BLaER1 treated with 17β-estradiol and CSF1 and Interleukin-3, amounts not matched to agents 10 nM and 100 nM (cell line): ENCODE data around the gene NME9.

Experiments
- H3K27ac ChIP-seq, 11 experiments: shearing (Covaris generic); formaldehyde crosslinking; 2 replicates each; pipeline ENCODE4 v1.8.1; 2022
- H3K27me3 ChIP-seq, 11 experiments: shearing (Covaris generic); formaldehyde crosslinking; 2 replicates each; pipeline ENCODE4 v1.8.1; 2022
- H3K36me3 ChIP-seq, 11 experiments: shearing (Covaris generic); formaldehyde crosslinking; 2 replicates each; pipeline ENCODE4 v1.8.1; 2022
- H3K4me1 ChIP-seq, 10 experiments: shearing (Covaris generic); formaldehyde crosslinking; 2 replicates each; pipeline ENCODE4 v1.8.1; 2022
- H3K4me2 ChIP-seq, 11 experiments: shearing (Covaris generic); formaldehyde crosslinking; 2 replicates each; pipeline ENCODE4 v1.8.1; 2022
- H3K4me3 ChIP-seq, 10 experiments: shearing (Covaris generic); formaldehyde crosslinking; 2 replicates each; pipeline ENCODE4 v1.8.1; 2022
- H3K9ac ChIP-seq, 11 experiments: shearing (Covaris generic); formaldehyde crosslinking; 2 replicates each; pipeline ENCODE4 v1.8.1; 2022
- H3K9me3 ChIP-seq, 11 experiments: shearing (Covaris generic); formaldehyde crosslinking; replicated peaks in 1 of 11; 2 replicates each; pipeline ENCODE4 v1.8.1; 2022
- H4K20me1 ChIP-seq, 11 experiments: shearing (Covaris generic); formaldehyde crosslinking; 2 replicates each; pipeline ENCODE4 v1.8.1; 2022
- Cebpa-rat ChIP-seq, 11 experiments: shearing (Covaris generic); IDR thresholded peaks; 2 replicates each; pipeline ENCODE4 v1.8.1; 2022

Gene NME9

GRCh38 chr3:138359919-138360868, 30.5 kb upstream of the NME9 start:
- peak overlapping the region in 1 of 11 experiments; percentile 66; a peak in 1 of 22 replicates for H3K4me2 ChIP-seq
- H3K9me3 ChIP-seq = no peaks in the 10 kb centered on the region
- H4K20me1 ChIP-seq = peaks cover 0 to 12% (median 0%) of the 10 kb centered on the region in 11 experiments; a peak in 3 of 22 replicates
- no peak overlapping the region for H3K9ac ChIP-seq
- no peak overlapping the region for H3K27ac ChIP-seq
- H3K36me3 ChIP-seq = peaks cover 0 to 15% (median 0%) of the 10 kb centered on the region in 11 experiments; a peak in 3 of 22 replicates
- TF ChIP-seq Cebpa-rat (IDR thresholded peaks at IDR 0.05) = no peak
- no peak overlapping the region for H3K4me3 ChIP-seq
- no peaks in the 10 kb centered on the region for H3K27me3 ChIP-seq
- peaks cover 12 to 39% (median 16%) of the 10 kb centered on the region in 10 experiments for H3K4me1 ChIP-seq

- Histone ChIP-seq H3K36me3 (peaks cover 0 to 15% (median 0%) of the 10 kb centered on the region in 11 experiments; a peak in 3 of 22 replicates), H3K27me3 (no peaks in the 10 kb centered on the region), H3K9ac (no peak overlapping the region), H3K4me3 (no peak overlapping the region), H3K4me1 (peaks cover 12 to 39% (median 16%) of the 10 kb centered on the region in 10 experiments), H4K20me1 (peaks cover 0 to 17% (median 0%) of the 10 kb centered on the region in 11 experiments; a peak in 3 of 22 replicates), H3K9me3 (no peaks in the 10 kb centered on the region), H3K27ac (no peak overlapping the region), H3K4me2 (peak overlapping the region in 2 of 11 experiments; percentile 1 to 20; a peak in 1 of 22 replicates)
- TF ChIP-seq Cebpa-rat (IDR thresholded peaks at IDR 0.05) = no peak
These were observed 29.7 kb upstream of the NME9 start for GRCh38 chr3:138359148-138359918.

GRCh38 chr3:138356730-138357405, 27.2 kb upstream of the NME9 start:
- no peak overlapping the region for H3K27ac ChIP-seq
- H3K27me3 ChIP-seq = no peaks in the 10 kb centered on the region
- no peaks in the 10 kb centered on the region for H3K9me3 ChIP-seq
- TF ChIP-seq Cebpa-rat (IDR thresholded peaks at IDR 0.05) = no peak
- H3K4me2 ChIP-seq = no peak overlapping the region
- no peak overlapping the region for H3K4me3 ChIP-seq
- H3K36me3 ChIP-seq = peaks cover 0 to 10% (median 0%) of the 10 kb centered on the region in 11 experiments; a peak in 3 of 22 replicates
- peaks cover 0 to 37% (median 0%) of the 10 kb centered on the region in 11 experiments; a peak in 6 of 22 replicates for H4K20me1 ChIP-seq
- peaks cover 7 to 33% (median 9%) of the 10 kb centered on the region in 10 experiments for H3K4me1 ChIP-seq
- H3K9ac ChIP-seq = no peak overlapping the region

GRCh38 chr3:138355071-138355470, 25.4 kb upstream of the NME9 start:
- TF ChIP-seq Cebpa-rat (IDR thresholded peaks at IDR 0.05) = no peak
- Histone ChIP-seq H3K4me1 (peaks cover 0 to 33% (median 6%) of the 10 kb centered on the region in 10 experiments; a peak in 14 of 20 replicates), H3K27me3 (peaks cover 0 to 16% (median 8%) of the 10 kb centered on the region in 11 experiments; a peak in 14 of 22 replicates), H3K36me3 (peaks cover 0 to 10% (median 0%) of the 10 kb centered on the region in 11 experiments; a peak in 3 of 22 replicates), H3K4me2 (no peak overlapping the region), H4K20me1 (peaks cover 0 to 41% (median 0%) of the 10 kb centered on the region in 11 experiments; a peak in 4 of 22 replicates), H3K4me3 (no peak overlapping the region), H3K9me3 (no peaks in the 10 kb centered on the region), H3K9ac (no peak overlapping the region), H3K27ac (no peak overlapping the region)

- peaks cover 0 to 23% (median 15%) of the 10 kb centered on the region in 11 experiments; a peak in 19 of 22 replicates for H3K27me3 ChIP-seq
These were observed 24.7 kb upstream of the NME9 start for GRCh38 chr3:138354376-138354775.

GRCh38 chr3:138351916-138352550, 22.4 kb upstream of the NME9 start:
- H3K36me3 ChIP-seq = peaks cover 0 to 10% (median 0%) of the 10 kb centered on the region in 11 experiments; a peak in 2 of 22 replicates
- peaks cover 0 to 10% (median 7%) of the 10 kb centered on the region in 11 experiments; a peak in 12 of 22 replicates for H3K9me3 ChIP-seq
- H3K27me3 ChIP-seq = peaks cover 17 to 47% (median 38%) of the 10 kb centered on the region in 11 experiments
- peaks cover 0 to 34% (median 0%) of the 10 kb centered on the region in 11 experiments; a peak in 4 of 22 replicates for H4K20me1 ChIP-seq
- no peak overlapping the region for H3K4me3 ChIP-seq
- no peak for TF ChIP-seq Cebpa-rat (IDR thresholded peaks at IDR 0.05)
- no peak overlapping the region for H3K27ac ChIP-seq
- H3K9ac ChIP-seq = no peak overlapping the region
- peak overlapping the region in 1 of 11 experiments; percentile 5; a peak in 1 of 22 replicates for H3K4me2 ChIP-seq
- peaks cover 0 to 33% (median 19%) of the 10 kb centered on the region in 10 experiments; a peak in 17 of 20 replicates for H3K4me1 ChIP-seq

More at GRCh38 chr3:138354376-138354775, 24.7 kb upstream of the NME9 start:
- Histone ChIP-seq H3K4me2 (no peak overlapping the region), H3K36me3 (peaks cover 0 to 10% (median 0%) of the 10 kb centered on the region in 11 experiments; a peak in 2 of 22 replicates), H3K4me1 (peaks cover 0 to 35% (median 13%) of the 10 kb centered on the region in 10 experiments; a peak in 15 of 20 replicates), H3K9me3 (no peaks in the 10 kb centered on the region), H4K20me1 (peaks cover 0 to 38% (median 0%) of the 10 kb centered on the region in 11 experiments; a peak in 4 of 22 replicates), H3K4me3 (no peak overlapping the region), H3K9ac (no peak overlapping the region), H3K27ac (no peak overlapping the region)
- TF ChIP-seq Cebpa-rat (IDR thresholded peaks at IDR 0.05) = no peak

- Histone ChIP-seq H3K4me3 (no peak overlapping the region), H4K20me1 (peaks cover 0 to 33% (median 0%) of the 10 kb centered on the region in 11 experiments; a peak in 4 of 22 replicates), H3K36me3 (peaks cover 0 to 10% (median 0%) of the 10 kb centered on the region in 11 experiments; a peak in 2 of 22 replicates), H3K4me2 (peak overlapping the region in 2 of 11 experiments; percentile 85 to 94; a peak in 5 of 22 replicates), H3K27ac (no peak overlapping the region), H3K9ac (no peak overlapping the region), H3K9me3 (peaks cover 0 to 13% (median 9%) of the 10 kb centered on the region in 11 experiments; a peak in 12 of 22 replicates), H3K27me3 (peaks cover 26 to 56% (median 47%) of the 10 kb centered on the region in 11 experiments), H3K4me1 (peaks cover 0 to 33% (median 19%) of the 10 kb centered on the region in 10 experiments; a peak in 17 of 20 replicates)
- TF ChIP-seq Cebpa-rat (IDR thresholded peaks at IDR 0.05) = no peak
These were observed 21.5 kb upstream of the NME9 start for GRCh38 chr3:138351151-138351550.
